A549 (cell line): Measurements from ENCODE around the gene MYOZ2. TPM values are rescaled to one million over a fixed set of nuclear protein-coding genes. Genes with fewer than 3 reads are reported as not detected.

Experiments
- ATAC-seq, 2 experiments: fragments of 200-7000 bp in 1 of 2; fragments of >200 bp in 1 of 2; cut with Nextera tagmentation in 1 of 2; cut with Tn5 transposase in 1 of 2; 3 replicates each; pipeline versions ENCODE4 v1.8.0 to v1.9.1; 2018 to 2020; ENCODE audit warnings: mild to moderate bottlenecking in 1 of 2, moderate library complexity in 1 of 2
- CTCF ChIA-PET: fragments of 300-600 bp; sonication (Branson Sonifier 250); formaldehyde crosslinking; extraction: SDS; loops from one replicate; lab custom pipeline; 2021; ENCODE audit warnings: antibody characterized with exemption, inconsistent platforms; lab: Yijun Ruan, JAX
- POLR2A ChIA-PET: fragments of 350-600 bp; formaldehyde crosslinking; extraction: SDS; loops from one replicate; lab custom pipeline; 2021; ENCODE audit warnings: antibody characterized with exemption, inconsistent platforms; lab: Yijun Ruan, JAX
- DNase-seq, 2 experiments: peaks; one replicate each; pipeline versions ENCODE4 v3.0.0 to v3.0.0-alpha.2; 2011 to 2016; ENCODE audit warnings: low read depth in 1 of 2, low spot score in 1 of 2
- FAIRE-seq: peaks from 2 replicates; lab custom pipeline; 2011; peaks lifted over from hg19 to GRCh38; lab: Jason Lieb, UNC
- H3K27ac ChIP-seq, 2 experiments: fragments of >200 bp; sonication (Bioruptor Twin); formaldehyde crosslinking; 3 replicates each; pipeline ENCODE4 v1.5.1; 2016 to 2017
- H3K4me1 ChIP-seq: fragments of >200 bp; sonication (Bioruptor Twin); formaldehyde crosslinking; 3 replicates; pipeline ENCODE4 v1.6.1; 2016
- H3K4me2 ChIP-seq: fragments of >200 bp; sonication (Bioruptor Twin); formaldehyde crosslinking; 3 replicates; pipeline ENCODE4 v1.6.1; 2016
- H3K4me3 ChIP-seq: fragments of >200 bp; sonication (Bioruptor Twin); formaldehyde crosslinking; 3 replicates; pipeline ENCODE4 v1.5.1; 2016
- H3K9me3 ChIP-seq: fragments of >200 bp; sonication (Bioruptor Twin); formaldehyde crosslinking; 3 replicates; pipeline ENCODE4 v1.6.1; 2016
- BHLHE40 ChIP-seq: IDR thresholded peaks from 2 replicates; pipeline ENCODE4 v1.6.1; 2012; ENCODE audit warnings: low read depth, low read length, inconsistent platforms
- CBX8 ChIP-seq: fragments of 200-600 bp; sonication (generic); IDR thresholded peaks from 2 replicates; pipeline ENCODE4 v1.6.1; 2016
- CEBPB ChIP-seq, 2 experiments: fragments of >200 bp in 1 of 2; sonication (Bioruptor Twin) in 1 of 2; formaldehyde crosslinking in 1 of 2; IDR thresholded peaks; 2 replicates each; pipeline ENCODE4 v1.6.1; 2012 to 2016
- EHMT2 ChIP-seq: fragments of 200-600 bp; sonication (generic); IDR thresholded peaks from 2 replicates; pipeline ENCODE4 v1.6.1; 2016; ENCODE audit warnings: antibody characterized with exemption, low read depth, mild to moderate bottlenecking, moderate library complexity
- EP300 ChIP-seq, 2 experiments: fragments of >200 bp; sonication (Bioruptor Twin); formaldehyde crosslinking; IDR thresholded peaks; 2 replicates in 1 of 2; 3 replicates in 1 of 2; pipeline ENCODE4 v1.6.1; 2016 to 2017
- ESRRA ChIP-seq: fragments of 150-350 bp; IDR thresholded peaks from 2 replicates; pipeline ENCODE4 v1.6.1; 2014; ENCODE audit warnings: mild to moderate bottlenecking, low read length, borderline replicate concordance
- GATA3 ChIP-seq: IDR thresholded peaks from 2 replicates; pipeline ENCODE4 v1.6.1; 2012; ENCODE audit warnings: borderline replicate concordance
- HEYL ChIP-seq: fragments of 250-450 bp; sonication (Bioruptor Pico); IDR thresholded peaks from 2 replicates; pipeline ENCODE4 v1.8.0; 2021; ENCODE audit warnings: mild to moderate bottlenecking, moderate library complexity
- HOXB5 ChIP-seq: fragments of 250-450 bp; sonication (Bioruptor Pico); IDR thresholded peaks from 2 replicates; pipeline ENCODE4 v1.5.0; 2020; ENCODE audit warnings: mild to moderate bottlenecking, moderate library complexity
- JUNB ChIP-seq: fragments of >200 bp; sonication (Bioruptor Twin); formaldehyde crosslinking; IDR thresholded peaks from 2 replicates; pipeline ENCODE4 v1.6.1; 2016
- KDM1A ChIP-seq: fragments of 200-600 bp; sonication (generic); IDR thresholded peaks from 2 replicates; pipeline ENCODE4 v1.6.1; 2016; ENCODE audit warnings: low read depth, mild to moderate bottlenecking
- MAFK ChIP-seq: fragments of 450-650 bp; IDR thresholded peaks from 2 replicates; pipeline ENCODE4 v1.6.1; 2014; ENCODE audit not compliant: partially characterized antibody
- MAZ ChIP-seq: fragments of 150-350 bp; IDR thresholded peaks from 2 replicates; pipeline ENCODE4 v1.6.1; 2014; ENCODE audit warnings: antibody characterized with exemption, low read depth, low read length, borderline replicate concordance
- NPAS2 ChIP-seq: fragments of 250-450 bp; sonication (Bioruptor Pico); IDR thresholded peaks from 2 replicates; pipeline ENCODE4 v1.8.0; 2022; ENCODE audit warnings: mild to moderate bottlenecking, moderate library complexity, borderline replicate concordance
- POLR2A ChIP-seq: IDR thresholded peaks from 2 replicates; pipeline ENCODE4 v1.6.1; 2012; ENCODE audit warnings: mild to moderate bottlenecking, low read length
- RAD21 ChIP-seq, 2 experiments: fragments of >200 bp in 1 of 2; sonication (Bioruptor Twin) in 1 of 2; formaldehyde crosslinking in 1 of 2; IDR thresholded peaks in 1 of 2; conservative IDR thresholded peaks in 1 of 2; 2 replicates in 1 of 2; 3 replicates in 1 of 2; pipeline ENCODE4 v1.6.1; 2012 to 2018; ENCODE audit warnings: inconsistent platforms in 1 of 2
- ZNF302 ChIP-seq: fragments of 250-450 bp; sonication (Bioruptor Pico); IDR thresholded peaks from 2 replicates; pipeline ENCODE4 v1.9.0; 2021; ENCODE audit warnings: inconsistent platforms, mild to moderate bottlenecking, moderate library complexity
- WGBS: methylation state at CpG from one replicate; pipeline ENCODE4 v1.1.6; 2017; ENCODE audit errors: missing lambda C conversion rate; 5-methylcytosine and 5-hydroxymethylcytosine counted together
- polyA plus RNA-seq, 4 experiments: library from polyadenylated mRNA; depleted of rRNA in 3 of 4; stranded (reverse); fragments of >200 nt; fragmentation: RNase III in 1 of 4; extraction: RNeasy Plus Mini Kit Qiagen cat#74134 plus additional on column Dnase treatment in 1 of 4; gene quantifications; 2 replicates in 3 of 4; 3 replicates in 1 of 4; pipeline ENCODE4 v1.2.3, GENCODE V29; 2011 to 2017
- TF ChIP-seq, protein P1 (sequence below): fragments of 250-450 bp; sonication (Bioruptor Pico); IDR thresholded peaks from 2 replicates; pipeline ENCODE4 v1.5.0; 2020; ENCODE audit warnings: low read depth, mild to moderate bottlenecking, moderate library complexity
- TF ChIP-seq, protein P2 (sequence below): fragments of 200-600 bp; sonication (generic); IDR thresholded peaks from 2 replicates; pipeline ENCODE4 v1.6.1; 2016; ENCODE audit warnings: antibody characterized with exemption, mild to moderate bottlenecking, moderate library complexity
- TF ChIP-seq, protein P3 (sequence below): fragments of >200 bp; sonication (Bioruptor Twin); formaldehyde crosslinking; IDR thresholded peaks from 3 replicates; pipeline ENCODE4 v1.6.1; 2016
- TF ChIP-seq, protein P4 (sequence below): fragments of >200 bp; sonication (Bioruptor Twin); formaldehyde crosslinking; IDR thresholded peaks from 2 replicates; pipeline ENCODE4 v1.6.1; 2016
- TF ChIP-seq, protein P5 (sequence below): fragments of 450-650 bp; IDR thresholded peaks from 2 replicates; pipeline ENCODE4 v1.6.1; 2014; ENCODE audit warnings: antibody characterized with exemption
- TF ChIP-seq, protein P6 (sequence below): fragments of 250-450 bp; sonication (Bioruptor Pico); IDR thresholded peaks from 2 replicates; pipeline ENCODE4 v1.5.0; 2021; ENCODE audit warnings: mild to moderate bottlenecking, moderate library complexity, borderline replicate concordance

Gene MYOZ2
- polyA plus RNA-seq, 2 of the 4 experiments (the other 2 are of a cell fraction) = not detected

DNA sequence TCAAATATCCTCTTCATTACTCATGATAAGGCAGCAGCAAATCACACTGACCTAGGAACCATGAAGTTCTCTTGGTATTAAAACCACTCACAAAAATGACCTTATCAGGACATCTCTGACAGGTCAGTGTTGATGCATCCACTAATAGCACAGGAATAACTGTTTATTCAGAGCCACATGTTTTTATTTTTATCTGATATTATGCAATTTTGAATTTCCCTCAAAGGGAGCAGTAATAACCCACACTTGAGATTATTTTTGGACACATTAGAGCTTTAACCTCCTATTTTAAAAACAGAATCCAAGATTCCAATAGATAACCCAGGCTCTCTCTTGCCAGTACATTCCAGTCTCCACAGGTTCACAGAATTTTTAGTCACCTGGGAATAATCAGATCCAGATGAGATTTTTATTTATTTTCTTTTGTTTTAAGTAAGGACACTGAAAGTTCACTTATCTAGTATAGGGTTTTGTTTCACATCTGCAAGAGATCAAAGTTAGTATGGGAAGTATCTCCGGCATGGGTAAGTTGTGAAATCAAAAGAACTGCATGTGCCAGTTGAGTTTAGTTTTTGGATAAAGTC is 36.3 kb upstream of the MYOZ2 start:
- ChIA-PET POLR2A (no interaction called here), CTCF (no interaction called here)
- no peak overlapping the region for H3K4me3 ChIP-seq
- no peak for DNase-seq
- no peak for FAIRE-seq
- H3K4me1 ChIP-seq = peaks cover 49% of the 10 kb centered on the region
- peak overlapping the region; percentile 91 to 99; a peak in 5 of 6 replicates for H3K27ac ChIP-seq
- 0 out of 3 replicates have a peak, but pooled peaks cover 3% of the 10 kb centered on the region for H3K9me3 ChIP-seq
- peak overlapping the region; percentile 2; the same call in 2 of the 3 replicates for H3K4me2 ChIP-seq
- WGBS = 97% methylated on average over 1 of the region's 1 CpG
- ATAC-seq = no peak
- TF ChIP-seq NPAS2 (CRISPR knock-in tag) = no peak
- TF ChIP-seq GATA3 = 0 out of 2 replicates have a peak, but pooled peaks have one; percentile 39
- TF ChIP-seq, protein P1, sequence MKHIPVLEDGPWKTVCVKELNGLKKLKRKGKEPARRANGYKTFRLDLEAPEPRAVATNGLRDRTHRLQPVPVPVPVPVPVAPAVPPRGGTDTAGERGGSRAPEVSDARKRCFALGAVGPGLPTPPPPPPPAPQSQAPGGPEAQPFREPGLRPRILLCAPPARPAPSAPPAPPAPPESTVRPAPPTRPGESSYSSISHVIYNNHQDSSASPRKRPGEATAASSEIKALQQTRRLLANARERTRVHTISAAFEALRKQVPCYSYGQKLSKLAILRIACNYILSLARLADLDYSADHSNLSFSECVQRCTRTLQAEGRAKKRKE (CRISPR knock-in tag) = no peak
- TF ChIP-seq, all 56 proteins: peak for 1

DNA sequence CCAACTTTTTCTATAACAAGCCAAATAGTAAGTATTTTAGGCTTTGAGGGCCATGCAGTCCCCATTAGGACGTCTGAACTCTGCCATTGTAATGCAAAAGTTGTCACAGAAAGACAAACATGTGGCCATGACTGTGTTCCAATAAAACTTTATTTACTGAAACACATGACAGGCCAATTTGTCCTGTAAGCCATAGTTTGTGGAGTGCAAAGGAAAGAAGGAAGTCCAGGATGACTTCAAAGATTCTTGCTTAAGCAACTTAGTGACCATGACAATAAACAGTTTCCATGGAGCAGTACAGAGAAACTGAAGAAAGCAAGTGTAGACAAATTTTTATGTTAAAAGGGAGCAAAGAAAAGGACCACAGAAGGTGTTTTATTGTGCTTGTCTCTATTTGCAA is 35.0 kb upstream of the MYOZ2 start:
- POLR2A ChIA-PET = no interaction called here
- no peak for DNase-seq
- TF ChIP-seq, protein P2, sequence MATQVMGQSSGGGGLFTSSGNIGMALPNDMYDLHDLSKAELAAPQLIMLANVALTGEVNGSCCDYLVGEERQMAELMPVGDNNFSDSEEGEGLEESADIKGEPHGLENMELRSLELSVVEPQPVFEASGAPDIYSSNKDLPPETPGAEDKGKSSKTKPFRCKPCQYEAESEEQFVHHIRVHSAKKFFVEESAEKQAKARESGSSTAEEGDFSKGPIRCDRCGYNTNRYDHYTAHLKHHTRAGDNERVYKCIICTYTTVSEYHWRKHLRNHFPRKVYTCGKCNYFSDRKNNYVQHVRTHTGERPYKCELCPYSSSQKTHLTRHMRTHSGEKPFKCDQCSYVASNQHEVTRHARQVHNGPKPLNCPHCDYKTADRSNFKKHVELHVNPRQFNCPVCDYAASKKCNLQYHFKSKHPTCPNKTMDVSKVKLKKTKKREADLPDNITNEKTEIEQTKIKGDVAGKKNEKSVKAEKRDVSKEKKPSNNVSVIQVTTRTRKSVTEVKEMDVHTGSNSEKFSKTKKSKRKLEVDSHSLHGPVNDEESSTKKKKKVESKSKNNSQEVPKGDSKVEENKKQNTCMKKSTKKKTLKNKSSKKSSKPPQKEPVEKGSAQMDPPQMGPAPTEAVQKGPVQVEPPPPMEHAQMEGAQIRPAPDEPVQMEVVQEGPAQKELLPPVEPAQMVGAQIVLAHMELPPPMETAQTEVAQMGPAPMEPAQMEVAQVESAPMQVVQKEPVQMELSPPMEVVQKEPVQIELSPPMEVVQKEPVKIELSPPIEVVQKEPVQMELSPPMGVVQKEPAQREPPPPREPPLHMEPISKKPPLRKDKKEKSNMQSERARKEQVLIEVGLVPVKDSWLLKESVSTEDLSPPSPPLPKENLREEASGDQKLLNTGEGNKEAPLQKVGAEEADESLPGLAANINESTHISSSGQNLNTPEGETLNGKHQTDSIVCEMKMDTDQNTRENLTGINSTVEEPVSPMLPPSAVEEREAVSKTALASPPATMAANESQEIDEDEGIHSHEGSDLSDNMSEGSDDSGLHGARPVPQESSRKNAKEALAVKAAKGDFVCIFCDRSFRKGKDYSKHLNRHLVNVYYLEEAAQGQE = no peak
- TF ChIP-seq, all 56 proteins: peak for 0
- H3K9me3 ChIP-seq = 0 out of 3 replicates have a peak, but pooled peaks cover 3% of the 10 kb centered on the region
- H3K27ac ChIP-seq = peak overlapping the region; percentile 91 to 99
- FAIRE-seq = no peak
- CTCF ChIA-PET = interaction anchor here (0.6 kb wide), 2 partner anchors 54 to 203 kb away, joined by 3 read pairs; no protein-coding TSS in a partner anchor
- 5% methylated on average over 1 of the region's 1 CpG for WGBS
- no peak for ATAC-seq
- no peak overlapping the region for H3K4me2 ChIP-seq
- H3K4me3 ChIP-seq = no peak overlapping the region
- peaks cover 57% of the 10 kb centered on the region for H3K4me1 ChIP-seq

DNA sequence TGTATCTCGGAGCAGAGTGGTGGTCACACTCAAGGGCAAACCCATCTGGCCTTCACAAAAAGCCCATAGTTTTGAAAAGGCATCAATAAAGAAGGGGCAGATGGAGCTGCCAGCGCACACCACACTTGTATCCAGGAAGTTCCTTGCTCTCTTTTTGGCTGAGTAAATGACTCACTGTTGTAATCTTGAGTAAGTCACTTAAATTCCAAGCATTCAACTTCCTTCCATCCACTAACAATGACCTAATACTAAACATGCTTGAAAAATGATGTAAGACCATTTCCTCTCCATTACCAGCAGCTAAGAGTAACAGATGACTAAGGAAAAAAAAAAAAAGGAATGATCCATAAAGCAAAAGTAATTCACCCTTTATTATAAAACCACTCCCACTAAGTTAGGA is 32.4 kb upstream of the MYOZ2 start:
- ATAC-seq (peak; percentile 97 to 99), FAIRE-seq (peak; percentile 98), DNase-seq (peak; percentile 69 to 96)
- Histone ChIP-seq H3K9me3 (0 out of 3 replicates have a peak, but pooled peaks cover 3% of the 10 kb centered on the region), H3K27ac (peak overlapping the region; percentile 91 to 99), H3K4me3 (no peak overlapping the region), H3K4me2 (peak overlapping the region; percentile 90), H3K4me1 (peaks cover 64% of the 10 kb centered on the region)
- POLR2A ChIA-PET = interaction anchor here (0.6 to 2.5 kb wide), 8 partner anchors 9 to 197 kb away, joined by 3 to 56 read pairs (median 3); partner anchors contain the start of gene USP53
- 0% methylated on average over 2 of the region's 2 CpGs for WGBS
- CTCF ChIA-PET = interaction anchor here (1.0 to 2.3 kb wide), 5 partner anchors 9 to 110 kb away, joined by 4 to 10 read pairs (median 4); no protein-coding TSS in a partner anchor
- no peak for TF ChIP-seq MAZ
- TF ChIP-seq, protein P3, sequence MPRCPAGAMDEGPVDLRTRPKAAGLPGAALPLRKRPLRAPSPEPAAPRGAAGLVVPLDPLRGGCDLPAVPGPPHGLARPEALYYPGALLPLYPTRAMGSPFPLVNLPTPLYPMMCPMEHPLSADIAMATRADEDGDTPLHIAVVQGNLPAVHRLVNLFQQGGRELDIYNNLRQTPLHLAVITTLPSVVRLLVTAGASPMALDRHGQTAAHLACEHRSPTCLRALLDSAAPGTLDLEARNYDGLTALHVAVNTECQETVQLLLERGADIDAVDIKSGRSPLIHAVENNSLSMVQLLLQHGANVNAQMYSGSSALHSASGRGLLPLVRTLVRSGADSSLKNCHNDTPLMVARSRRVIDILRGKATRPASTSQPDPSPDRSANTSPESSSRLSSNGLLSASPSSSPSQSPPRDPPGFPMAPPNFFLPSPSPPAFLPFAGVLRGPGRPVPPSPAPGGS = peak; percentile 77; the same call in 2 of the 3 replicates
- TF ChIP-seq, protein P4, sequence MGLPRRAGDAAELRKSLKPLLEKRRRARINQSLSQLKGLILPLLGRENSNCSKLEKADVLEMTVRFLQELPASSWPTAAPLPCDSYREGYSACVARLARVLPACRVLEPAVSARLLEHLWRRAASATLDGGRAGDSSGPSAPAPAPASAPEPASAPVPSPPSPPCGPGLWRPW = peak; percentile 57; the same call in 1 of the 2 replicates
- TF ChIP-seq RAD21 (conservative IDR thresholded peaks at IDR 0.05 in 1 of 2, IDR thresholded peaks at IDR 0.05 in 1 of 2) = no peak
- no peak for TF ChIP-seq ZNF302
- TF ChIP-seq CEBPB (IDR thresholded peaks at IDR 0.05) = peak; percentile 81 to 91
- TF ChIP-seq CBX8 = no peak
- TF ChIP-seq BHLHE40 = no peak
- no peak for TF ChIP-seq EHMT2
- TF ChIP-seq MAFK = peak; percentile 90
- TF ChIP-seq, protein P5, sequence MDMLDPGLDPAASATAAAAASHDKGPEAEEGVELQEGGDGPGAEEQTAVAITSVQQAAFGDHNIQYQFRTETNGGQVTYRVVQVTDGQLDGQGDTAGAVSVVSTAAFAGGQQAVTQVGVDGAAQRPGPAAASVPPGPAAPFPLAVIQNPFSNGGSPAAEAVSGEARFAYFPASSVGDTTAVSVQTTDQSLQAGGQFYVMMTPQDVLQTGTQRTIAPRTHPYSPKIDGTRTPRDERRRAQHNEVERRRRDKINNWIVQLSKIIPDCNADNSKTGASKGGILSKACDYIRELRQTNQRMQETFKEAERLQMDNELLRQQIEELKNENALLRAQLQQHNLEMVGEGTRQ = no peak
- TF ChIP-seq NPAS2 (CRISPR knock-in tag) = no peak
- no peak for TF ChIP-seq HOXB5 (CRISPR knock-in tag)
- TF ChIP-seq, protein P6, sequence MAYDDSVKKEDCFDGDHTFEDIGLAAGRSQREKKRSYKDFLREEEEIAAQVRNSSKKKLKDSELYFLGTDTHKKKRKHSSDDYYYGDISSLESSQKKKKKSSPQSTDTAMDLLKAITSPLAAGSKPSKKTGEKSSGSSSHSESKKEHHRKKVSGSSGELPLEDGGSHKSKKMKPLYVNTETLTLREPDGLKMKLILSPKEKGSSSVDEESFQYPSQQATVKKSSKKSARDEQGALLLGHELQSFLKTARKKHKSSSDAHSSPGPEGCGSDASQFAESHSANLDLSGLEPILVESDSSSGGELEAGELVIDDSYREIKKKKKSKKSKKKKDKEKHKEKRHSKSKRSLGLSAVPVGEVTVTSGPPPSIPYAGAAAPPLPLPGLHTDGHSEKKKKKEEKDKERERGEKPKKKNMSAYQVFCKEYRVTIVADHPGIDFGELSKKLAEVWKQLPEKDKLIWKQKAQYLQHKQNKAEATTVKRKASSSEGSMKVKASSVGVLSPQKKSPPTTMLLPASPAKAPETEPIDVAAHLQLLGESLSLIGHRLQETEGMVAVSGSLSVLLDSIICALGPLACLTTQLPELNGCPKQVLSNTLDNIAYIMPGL (CRISPR knock-in tag) = no peak
- no peak for TF ChIP-seq KDM1A
- no peak for TF ChIP-seq POLR2A
- TF ChIP-seq EP300 (IDR thresholded peaks at IDR 0.05) = peak; percentile 66 to 85; a peak in 4 of 5 replicates
- no peak for TF ChIP-seq HEYL (CRISPR knock-in tag)
- TF ChIP-seq JUNB = peak; percentile 92
- TF ChIP-seq ESRRA = no peak
